Endodermal cell (in vitro differentiated cells): ENCODE data around the gene BYSL. TPM values are rescaled to one million over a fixed set of nuclear protein-coding genes. Genes with fewer than 3 reads are reported as not detected.

Experiments used
- DNase-seq: peaks from one replicate; pipeline ENCODE4 v3.0.0-alpha.2; 2017
- H3K27ac ChIP-seq: 2 replicates; pipeline ENCODE4 v1.5.1; 2013; ENCODE audit warnings: mild to moderate bottlenecking, low read depth, low read length, moderate library complexity
- H3K27me3 ChIP-seq: 2 replicates; pipeline ENCODE4 v1.6.1; 2013; ENCODE audit warnings: mild to moderate bottlenecking, low read length, moderate library complexity; ENCODE audit not compliant: insufficient read depth, control insufficient read depth, poor library complexity, severe bottlenecking
- H3K36me3 ChIP-seq: 2 replicates; pipeline ENCODE4 v1.7.0; 2013; ENCODE audit warnings: mild to moderate bottlenecking, low read length, moderate library complexity; ENCODE audit not compliant: control insufficient read depth, insufficient read depth
- H3K4me1 ChIP-seq: one replicate; pipeline ENCODE4 v1.7.0; 2013; ENCODE audit warnings: low read length; ENCODE audit not compliant: control insufficient read depth, insufficient read depth
- H3K4me3 ChIP-seq: 2 replicates; pipeline ENCODE4 v1.5.1; 2013; ENCODE audit warnings: mild to moderate bottlenecking, low read length, moderate library complexity
- H3K9ac ChIP-seq: 2 replicates; pipeline ENCODE4 v1.6.1; 2013; ENCODE audit warnings: mild to moderate bottlenecking, low read length, moderate library complexity; ENCODE audit not compliant: poor library complexity, severe bottlenecking; ENCODE audit errors: extremely low read depth
- H3K9me3 ChIP-seq: 2 replicates; pipeline ENCODE4 v1.6.1; 2013; ENCODE audit warnings: mild to moderate bottlenecking, low read length, moderate library complexity; ENCODE audit not compliant: control insufficient read depth
- H3K27ac Mint-ChIP-seq: 2 replicates; pipeline ENCODE4 v1.8.0; 2020; ENCODE audit warnings: mixed read lengths
- H3K27me3 Mint-ChIP-seq: 2 replicates; pipeline ENCODE4 v1.8.0; 2021; ENCODE audit warnings: mild to moderate bottlenecking, mixed read lengths; ENCODE audit not compliant: insufficient read depth
- H3K36me3 Mint-ChIP-seq: 2 replicates; pipeline ENCODE4 v1.8.0; 2020; ENCODE audit warnings: low read depth, mixed read lengths
- H3K4me1 Mint-ChIP-seq: 2 replicates; pipeline ENCODE4 v1.8.0; 2020; ENCODE audit warnings: mixed read lengths
- H3K4me3 Mint-ChIP-seq: 2 replicates; pipeline ENCODE4 v1.8.0; 2020; ENCODE audit warnings: mild to moderate bottlenecking, moderate library complexity, mixed read lengths
- H3K9me3 Mint-ChIP-seq: 2 replicates; pipeline ENCODE4 v1.8.0; 2020; ENCODE audit warnings: mild to moderate bottlenecking, mixed read lengths
- CTCF ChIP-seq: fragments of 200-600 bp; sonication (generic); conservative IDR thresholded peaks from 2 replicates; pipeline ENCODE4 v1.5.0; 2021; ENCODE audit warnings: antibody characterized with exemption, mild to moderate bottlenecking
- WGBS, 2 experiments: methylation state at CpG; one replicate each; pipeline versions ENCODE4 v1.1.5 to v1.1.7; 2013; ENCODE audit warnings: missing lambda C conversion rate in 2 of 2, mixed read lengths in 1 of 2; ENCODE audit not compliant: insufficient coverage in 1 of 2, insufficient read length in 1 of 2; 5-methylcytosine and 5-hydroxymethylcytosine counted together
- total RNA-seq, 2 donors: library from RNA; stranded (reverse); fragmentation: NEBNext Ultra II Directional in 1 of 2; extraction: Animal tissue kit (Norgen Biotek cat#: 25700) in 1 of 2; gene quantifications; 2 replicates in 1 of 2; 3 replicates in 1 of 2; pipeline ENCODE4 v1.2.1, GENCODE V29; 2021

Gene BYSL
- total RNA-seq, 2 donors from 2014 or later = 29.4 to 36.3 TPM

GRCh38 chr6:41939848-41940758 is 18.8 kb downstream of the BYSL start:
- peak; percentile 80 for DNase-seq
- Histone ChIP-seq H3K27me3 (no peaks in the 10 kb centered on the region), H3K36me3 (peaks cover 13% of the 10 kb centered on the region), H3K27ac (no peak overlapping the region), H3K4me3 (peak overlapping the region; percentile 85), H3K4me1 (peaks cover 3% of the 10 kb centered on the region), H3K9ac (no peak overlapping the region), H3K9me3 (no peaks in the 10 kb centered on the region)
- 12 to 30% methylated on average over 9 to 27 of the region's 27 CpGs for WGBS, 2 experiments
- no peak overlapping the region for H3K27ac Mint-ChIP-seq
- peaks cover 24% of the 10 kb centered on the region for H3K4me1 Mint-ChIP-seq
- H3K27me3 Mint-ChIP-seq = peaks cover 16% of the 10 kb centered on the region
- no peak for TF ChIP-seq CTCF
- no peaks in the 10 kb centered on the region for H3K9me3 Mint-ChIP-seq
- peak overlapping the region; percentile 69 for H3K4me3 Mint-ChIP-seq
- H3K36me3 Mint-ChIP-seq = no peaks in the 10 kb centered on the region

GRCh38 chr6:41940759-41941279 is 19.5 kb downstream of the BYSL start:
- H3K4me3 Mint-ChIP-seq = peak overlapping the region; percentile 69
- no peaks in the 10 kb centered on the region for H3K9me3 Mint-ChIP-seq
- DNase-seq = peak; percentile 78
- Histone ChIP-seq H3K27me3 (no peaks in the 10 kb centered on the region), H3K9me3 (no peaks in the 10 kb centered on the region), H3K9ac (peak overlapping the region; percentile 27), H3K4me1 (peaks cover 3% of the 10 kb centered on the region), H3K27ac (no peak overlapping the region), H3K36me3 (peaks cover 9% of the 10 kb centered on the region), H3K4me3 (peak overlapping the region; percentile 85)
- peaks cover 24% of the 10 kb centered on the region for H3K4me1 Mint-ChIP-seq
- WGBS, 2 experiments = 0% methylated on average over 3 to 38 of the region's 38 CpGs
- TF ChIP-seq CTCF = no peak
- no peaks in the 10 kb centered on the region for H3K36me3 Mint-ChIP-seq
- no peak overlapping the region for H3K27ac Mint-ChIP-seq
- H3K27me3 Mint-ChIP-seq = peaks cover 16% of the 10 kb centered on the region

GRCh38 chr6:41941280-41942066 is 20.2 kb downstream of the BYSL start, which contains the start of gene CCND3:
Gene CCND3 (minus strand): TSS chr6:41941808. CDS start chr6:41941649, 159 bp downstream.
- peak within 1 kb of the TSS; percentile 69 for H3K4me3 Mint-ChIP-seq
- 0% methylated on average over 39 to 87 of the region's 87 CpGs for WGBS, 2 experiments
- no peaks in the 10 kb centered on the region for H3K9me3 Mint-ChIP-seq
- H3K4me1 Mint-ChIP-seq = peaks cover 24% of the 10 kb centered on the region
- no peaks in the 10 kb centered on the region for H3K36me3 Mint-ChIP-seq
- Histone ChIP-seq H3K36me3 (peaks cover 7% of the 10 kb centered on the region), H3K9me3 (no peaks in the 10 kb centered on the region), H3K27ac (no peak within 1 kb of the TSS), H3K4me3 (peak within 1 kb of the TSS; percentile 85), H3K4me1 (peaks cover 3% of the 10 kb centered on the region), H3K9ac (peak within 1 kb of the TSS; percentile 27), H3K27me3 (no peaks in the 10 kb centered on the region)
- H3K27ac Mint-ChIP-seq = peak within 1 kb of the TSS; percentile 62
- TF ChIP-seq CTCF = no peak
- peak; percentile 89 for DNase-seq
- H3K27me3 Mint-ChIP-seq = peaks cover 16% of the 10 kb centered on the region
